ENCODE measurements around the gene NFYC. TPM values are rescaled to one million over a fixed set of nuclear protein-coding genes. Genes with fewer than 3 reads are reported as not detected.
A peak's percentile ranks its signal among the peaks of the same experiment; 100 is the strongest.

Gene NFYC
- total and polyA plus RNA-seq, 7 donors = 38.0 to 53.5 (median 41.8) TPM

DNA sequence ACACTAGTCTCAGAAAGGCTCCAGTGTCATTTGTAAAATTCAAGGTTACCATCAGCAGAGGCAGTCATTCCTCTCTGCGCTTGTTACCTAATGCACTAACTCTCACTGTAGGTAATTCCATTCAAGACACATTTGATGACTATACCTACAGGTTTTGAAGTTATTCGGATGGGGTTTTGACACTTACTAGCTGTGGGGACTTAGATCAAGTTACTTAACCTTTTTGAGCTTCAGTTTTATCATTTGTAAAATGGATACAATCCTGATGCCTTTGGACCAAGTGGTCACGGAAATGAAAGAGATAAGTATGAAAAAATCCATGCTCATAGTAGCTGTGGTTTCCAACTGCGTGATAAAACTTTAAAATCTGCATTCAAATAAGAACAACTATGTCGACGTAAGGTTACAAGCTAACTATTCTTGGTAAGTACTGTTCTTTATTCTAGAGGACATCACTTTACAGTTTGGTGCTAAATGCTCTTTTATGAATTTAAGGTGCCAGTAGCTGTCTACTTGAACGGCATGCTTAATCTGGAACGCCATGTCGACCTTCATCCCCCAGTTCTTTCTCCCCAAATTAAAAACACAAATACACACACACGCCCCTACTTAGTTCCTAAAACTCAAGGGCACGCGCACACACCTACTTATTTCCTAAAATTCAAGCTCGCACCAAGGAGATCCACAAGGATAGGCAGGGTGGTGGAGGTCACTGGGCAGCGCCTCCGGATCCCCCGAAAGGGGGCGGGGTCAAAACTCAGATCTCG lies 550 bp upstream of the NFYC start:
- peak overlapping the region; percentile 98 to 100 (median 99) for H3K27ac ChIP-seq
- 12 to 18% methylated on average over 18 of the region's 18 CpGs for WGBS, 2 donors
- peaks cover 0 to 6% (median 0%) of the 10 kb centered on the region in 4 donors for H3K36me3 ChIP-seq
- no peaks in the 10 kb centered on the region for H3K9me3 ChIP-seq
- peaks cover 0 to 37% (median 18%) of the 10 kb centered on the region in 4 donors for H3K4me1 ChIP-seq
- TF ChIP-seq CTCF (IDR thresholded peaks at IDR 0.05) = no peak
- no peak for TF ChIP-seq POLR2AphosphoS5 (IDR thresholded peaks at IDR 0.05)
- no peak for TF ChIP-seq EP300 (IDR thresholded peaks at IDR 0.05)
- TF ChIP-seq POLR2A (IDR thresholded peaks at IDR 0.05) = no peak
- H3K27me3 ChIP-seq = no peaks in the 10 kb centered on the region
- DNase-seq = no peak
- peak overlapping the region; percentile 78 to 96 (median 94) for H3K4me3 ChIP-seq
- intact Hi-C loops (cut with DNase I) = loop anchor here (5.0 to 10.0 kb wide), 2 partner anchors 91 to 254 kb away; partner anchors contain the start of gene KCNQ4

DNA sequence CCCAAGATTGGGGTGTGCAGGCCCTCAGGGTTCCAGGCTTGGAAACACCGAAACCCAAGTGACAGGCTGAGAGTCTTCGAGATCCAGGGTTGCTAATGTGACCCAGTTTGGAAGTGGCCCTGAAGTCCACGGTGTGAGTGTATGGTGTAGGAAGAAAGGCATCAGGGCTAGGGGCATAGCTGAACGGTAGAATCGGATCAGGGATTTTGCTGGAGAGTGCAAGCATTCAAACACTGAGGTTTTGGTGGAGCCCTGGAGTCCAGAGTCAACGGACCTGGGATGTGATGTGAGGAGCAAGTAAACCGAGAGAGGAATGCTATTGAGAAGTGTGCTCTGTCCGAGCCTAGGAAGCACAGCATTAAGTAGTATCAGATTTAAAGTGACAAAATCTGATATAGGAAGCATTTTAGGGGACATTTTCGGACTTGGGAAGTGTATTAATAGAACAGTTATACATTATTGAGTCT lies 958 bp downstream of the NFYC start:
- no peaks in the 10 kb centered on the region for H3K27me3 ChIP-seq
- WGBS, 2 donors = 3% methylated on average over 9 of the region's 9 CpGs
- peaks cover 0 to 48% (median 20%) of the 10 kb centered on the region in 4 donors for H3K4me1 ChIP-seq
- no peaks in the 10 kb centered on the region for H3K36me3 ChIP-seq
- H3K4me3 ChIP-seq = peak overlapping the region; percentile 78 to 96 (median 94)
- no peak for TF ChIP-seq EP300 (IDR thresholded peaks at IDR 0.05)
- TF ChIP-seq CTCF (IDR thresholded peaks at IDR 0.05) = no peak
- TF ChIP-seq POLR2AphosphoS5 (IDR thresholded peaks at IDR 0.05) = no peak
- no peak for TF ChIP-seq POLR2A (IDR thresholded peaks at IDR 0.05)
- peak overlapping the region; percentile 98 to 100 (median 99) for H3K27ac ChIP-seq
- intact Hi-C loops (cut with DNase I) = loop anchor here (2.0 to 10.0 kb wide), 3 partner anchors 16 to 252 kb away; partner anchors contain the start of gene KCNQ4
- no peaks in the 10 kb centered on the region for H3K9me3 ChIP-seq
- no peak for DNase-seq

GRCh38 chr1:40693425-40693824 lies 1.9 kb downstream of the NFYC start:
- H3K27me3 ChIP-seq = no peaks in the 10 kb centered on the region
- intact Hi-C loops (cut with DNase I) = loop anchor here (2.0 to 10.0 kb wide), 3 partner anchors 15 to 251 kb away; partner anchors contain the start of gene KCNQ4
- H3K27ac ChIP-seq = peak overlapping the region; percentile 98 to 100 (median 99)
- H3K9me3 ChIP-seq = no peaks in the 10 kb centered on the region
- TF ChIP-seq POLR2A (IDR thresholded peaks at IDR 0.05) = no peak
- TF ChIP-seq EP300 (IDR thresholded peaks at IDR 0.05) = no peak
- TF ChIP-seq CTCF (IDR thresholded peaks at IDR 0.05) = no peak
- no peak for TF ChIP-seq POLR2AphosphoS5 (IDR thresholded peaks at IDR 0.05)
- no peaks in the 10 kb centered on the region for H3K36me3 ChIP-seq
- DNase-seq = no peak
- peaks cover 0 to 48% (median 21%) of the 10 kb centered on the region in 4 donors for H3K4me1 ChIP-seq
- H3K4me3 ChIP-seq = no peak overlapping the region
- WGBS, 2 donors = 88 to 90% methylated on average over 1 of the region's 1 CpG

DNA sequence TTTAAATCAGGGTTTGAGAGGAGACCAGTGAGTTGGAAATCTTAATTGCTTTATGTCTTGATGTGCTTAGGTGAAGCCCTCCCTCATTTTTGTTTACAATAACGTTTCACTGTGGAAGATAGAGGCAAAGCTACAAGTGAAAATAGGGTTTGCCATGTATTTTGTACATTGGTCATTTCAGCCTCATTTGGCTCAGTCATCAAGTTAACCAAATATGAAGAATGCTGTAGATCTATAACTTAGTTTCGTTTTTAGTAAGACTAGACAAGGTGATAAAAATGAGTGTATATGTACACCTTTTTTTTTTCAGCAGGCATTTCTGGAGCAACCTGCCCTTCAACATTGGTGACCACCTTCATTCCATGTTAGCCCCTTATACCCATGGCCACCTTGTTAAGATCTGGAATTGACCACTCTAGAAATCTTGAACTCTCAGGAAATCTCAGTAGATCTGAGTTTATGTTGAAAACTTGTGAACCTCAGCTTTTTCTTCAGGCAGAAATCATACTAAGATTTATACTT lies 2.9 kb downstream of the NFYC start:
- no peak overlapping the region for H3K4me3 ChIP-seq
- DNase-seq = no peak
- intact Hi-C loops (cut with DNase I) = loop anchor here (5.0 to 10.0 kb wide), 2 partner anchors 88 to 250 kb away; partner anchors contain the start of gene KCNQ4
- TF ChIP-seq CTCF (IDR thresholded peaks at IDR 0.05) (no peak), POLR2A (IDR thresholded peaks at IDR 0.05) (no peak), POLR2AphosphoS5 (IDR thresholded peaks at IDR 0.05) (no peak), EP300 (IDR thresholded peaks at IDR 0.05) (no peak)
- H3K9me3 ChIP-seq = no peaks in the 10 kb centered on the region
- peak overlapping the region in 3 of 4 donors; percentile 9 to 98 (median 22) for H3K27ac ChIP-seq
- peaks cover 0 to 58% (median 28%) of the 10 kb centered on the region in 4 donors for H3K4me1 ChIP-seq
- no peaks in the 10 kb centered on the region for H3K36me3 ChIP-seq
- no peaks in the 10 kb centered on the region for H3K27me3 ChIP-seq
- WGBS, 2 donors = 13 to 50% methylated on average over 2 of the region's 2 CpGs

All from sigmoid colon (tissue), 7 donors.